Measurements from ENCODE around the gene OS9.

The OS9 gene

GRCh38 chr12:57741844-57742738, 48.2 kb downstream of the OS9 start:
- peak overlapping the region; percentile 90 for H3K4me3 Mint-ChIP-seq
- no peaks in the 10 kb centered on the region for H3K27me3 Mint-ChIP-seq (ENCODE audit: low read depth)
- peaks cover 26% of the 10 kb centered on the region for H3K36me3 Mint-ChIP-seq (ENCODE audit: low read depth)
- H3K27ac Mint-ChIP-seq, result peak overlapping the region; percentile 88
- peaks cover 46% of the 10 kb centered on the region for H3K4me1 Mint-ChIP-seq (ENCODE audit: low read depth)
- no peaks in the 10 kb centered on the region for H3K9me3 Mint-ChIP-seq

- H3K4me3 Mint-ChIP-seq, result peak overlapping the region; percentile 88
- peak overlapping the region; percentile 97 for H3K27ac Mint-ChIP-seq
- H3K4me1 Mint-ChIP-seq (ENCODE audit: low read depth), result peaks cover 50% of the 10 kb centered on the region
- no peaks in the 10 kb centered on the region for H3K9me3 Mint-ChIP-seq
- no peaks in the 10 kb centered on the region for H3K27me3 Mint-ChIP-seq (ENCODE audit: low read depth)
- peaks cover 34% of the 10 kb centered on the region for H3K36me3 Mint-ChIP-seq (ENCODE audit: low read depth)
Measured at GRCh38 chr12:57743769-57744168, 49.8 kb downstream of the OS9 start.

GRCh38 chr12:57744194-57744776, 50.4 kb downstream of the OS9 start:
- H3K36me3 Mint-ChIP-seq (ENCODE audit: low read depth), result peaks cover 34% of the 10 kb centered on the region
- H3K4me3 Mint-ChIP-seq, result peak overlapping the region; percentile 88
- H3K27me3 Mint-ChIP-seq (ENCODE audit: low read depth), result no peaks in the 10 kb centered on the region
- H3K4me1 Mint-ChIP-seq (ENCODE audit: low read depth), result peaks cover 46% of the 10 kb centered on the region
- peak overlapping the region; percentile 97 for H3K27ac Mint-ChIP-seq
- no peaks in the 10 kb centered on the region for H3K9me3 Mint-ChIP-seq

GRCh38 chr12:57744777-57745484, 51.0 kb downstream of the OS9 start, which contains the start of gene TSPAN31:
TSPAN31 (plus strand) TSS chr12:57745039; CDS start chr12:57745155, 116 bp downstream.
- H3K4me3 Mint-ChIP-seq, result peak within 1 kb of the TSS; percentile 88
- H3K4me1 Mint-ChIP-seq (ENCODE audit: low read depth), result peaks cover 42% of the 10 kb centered on the region
- peak within 1 kb of the TSS; percentile 97 for H3K27ac Mint-ChIP-seq
- no peaks in the 10 kb centered on the region for H3K9me3 Mint-ChIP-seq
- peaks cover 32% of the 10 kb centered on the region for H3K36me3 Mint-ChIP-seq (ENCODE audit: low read depth)
- H3K27me3 Mint-ChIP-seq (ENCODE audit: low read depth), result no peaks in the 10 kb centered on the region

GRCh38 chr12:57745485-57745881, 51.6 kb downstream of the OS9 start:
- Mint-ChIP-seq H3K27me3 (ENCODE audit: low read depth) (no peaks in the 10 kb centered on the region), H3K4me1 (ENCODE audit: low read depth) (peaks cover 45% of the 10 kb centered on the region), H3K27ac (peak overlapping the region; percentile 97), H3K36me3 (ENCODE audit: low read depth) (peaks cover 36% of the 10 kb centered on the region), H3K9me3 (no peaks in the 10 kb centered on the region), H3K4me3 (peak overlapping the region; percentile 88)

GRCh38 chr12:57746025-57746424, 52.1 kb downstream of the OS9 start:
- Mint-ChIP-seq H3K27ac (peak overlapping the region; percentile 97), H3K4me1 (ENCODE audit: low read depth) (peaks cover 42% of the 10 kb centered on the region), H3K9me3 (no peaks in the 10 kb centered on the region), H3K4me3 (peak overlapping the region; percentile 88), H3K27me3 (ENCODE audit: low read depth) (no peaks in the 10 kb centered on the region), H3K36me3 (ENCODE audit: low read depth) (peaks cover 36% of the 10 kb centered on the region)

GRCh38 chr12:57749061-57749460, 55.1 kb downstream of the OS9 start:
- Mint-ChIP-seq H3K9me3 (no peaks in the 10 kb centered on the region), H3K27ac (no peak overlapping the region), H3K36me3 (ENCODE audit: low read depth) (peaks cover 42% of the 10 kb centered on the region), H3K27me3 (ENCODE audit: low read depth) (no peaks in the 10 kb centered on the region), H3K4me3 (no peak overlapping the region), H3K4me1 (ENCODE audit: low read depth) (peaks cover 60% of the 10 kb centered on the region)

GRCh38 chr12:57750561-57751431, 56.9 kb downstream of the OS9 start:
- peak overlapping the region; percentile 88 for H3K27ac Mint-ChIP-seq
- peaks cover 39% of the 10 kb centered on the region for H3K36me3 Mint-ChIP-seq (ENCODE audit: low read depth)
- H3K27me3 Mint-ChIP-seq (ENCODE audit: low read depth), result no peaks in the 10 kb centered on the region
- H3K4me3 Mint-ChIP-seq, result peak overlapping the region; percentile 96
- H3K9me3 Mint-ChIP-seq, result no peaks in the 10 kb centered on the region
- peaks cover 54% of the 10 kb centered on the region for H3K4me1 Mint-ChIP-seq (ENCODE audit: low read depth)

- peak overlapping the region; percentile 88 for H3K27ac Mint-ChIP-seq
- peak overlapping the region; percentile 96 for H3K4me3 Mint-ChIP-seq
- H3K27me3 Mint-ChIP-seq (ENCODE audit: low read depth), result peaks cover 3% of the 10 kb centered on the region
- H3K9me3 Mint-ChIP-seq, result no peaks in the 10 kb centered on the region
- H3K4me1 Mint-ChIP-seq (ENCODE audit: low read depth), result peaks cover 52% of the 10 kb centered on the region
- peaks cover 35% of the 10 kb centered on the region for H3K36me3 Mint-ChIP-seq (ENCODE audit: low read depth)
Measured at GRCh38 chr12:57751432-57751787, 57.5 kb downstream of the OS9 start.

- Mint-ChIP-seq H3K27me3 (ENCODE audit: low read depth) (peaks cover 3% of the 10 kb centered on the region), H3K9me3 (no peaks in the 10 kb centered on the region), H3K4me1 (ENCODE audit: low read depth) (peaks cover 57% of the 10 kb centered on the region), H3K36me3 (ENCODE audit: low read depth) (peaks cover 35% of the 10 kb centered on the region), H3K27ac (peak within 1 kb of the TSS; percentile 88), H3K4me3 (peak within 1 kb of the TSS; percentile 96)
Measured at GRCh38 chr12:57751788-57752667, 58.1 kb downstream of the OS9 start, which contains the start of gene CDK4. CDK4 (minus strand) TSS chr12:57752310; CDS start chr12:57751717, 593 bp downstream.

GRCh38 chr12:57752668-57753000, 58.7 kb downstream of the OS9 start:
- H3K27ac Mint-ChIP-seq, result peak overlapping the region; percentile 88
- peaks cover 53% of the 10 kb centered on the region for H3K4me1 Mint-ChIP-seq (ENCODE audit: low read depth)
- peak overlapping the region; percentile 96 for H3K4me3 Mint-ChIP-seq
- peaks cover 31% of the 10 kb centered on the region for H3K36me3 Mint-ChIP-seq (ENCODE audit: low read depth)
- H3K27me3 Mint-ChIP-seq (ENCODE audit: low read depth), result peaks cover 3% of the 10 kb centered on the region
- H3K9me3 Mint-ChIP-seq, result no peaks in the 10 kb centered on the region

GRCh38 chr12:57753756-57754337, 59.9 kb downstream of the OS9 start:
- Mint-ChIP-seq H3K4me3 (peak overlapping the region; percentile 92), H3K27ac (peak overlapping the region; percentile 85), H3K9me3 (no peaks in the 10 kb centered on the region), H3K36me3 (ENCODE audit: low read depth) (peaks cover 32% of the 10 kb centered on the region), H3K27me3 (ENCODE audit: low read depth) (peaks cover 3% of the 10 kb centered on the region), H3K4me1 (ENCODE audit: low read depth) (peaks cover 57% of the 10 kb centered on the region)

Data from T-helper 1 cell treated with Interleukin-12 subunit alpha and Interleukin-12 subunit beta and Interleukin-4 antibody, amounts not matched to agents 30 μg/mL and 1 μg/mL, for 36 hours (primary cell).